Activated B cell treated with CpG ODN at 0.5 μM for 24 hours (primary cell): Measurements from ENCODE around the gene SST. TPM values are rescaled to one million over a fixed set of nuclear protein-coding genes. Genes with fewer than 3 reads are reported as not detected.

ENCODE experiments used
- ATAC-seq: fragments of 200-7000 bp; cut with Tn5 transposase; one replicate; pipeline ENCODE4 v1.10.0; 2021; ENCODE audit warnings: low read depth, mild to moderate bottlenecking, moderate library complexity
- CTCF ChIA-PET: fragments of 350-600 bp; sonication (Branson Sonifier 250); formaldehyde crosslinking; loops from one replicate; lab custom pipeline; 2021; ENCODE audit warnings: antibody characterized with exemption; lab: Charles Lee
- POLR2A ChIA-PET: fragments of 350-600 bp; sonication (Branson Sonifier 250); formaldehyde crosslinking; loops from one replicate; lab custom pipeline; 2021; ENCODE audit warnings: antibody characterized with exemption; lab: Charles Lee
- DNase-seq: peaks from one replicate; pipeline ENCODE4 v3.0.0; 2022
- H3K27ac Mint-ChIP-seq: one replicate; pipeline ENCODE4 v1.8.0; 2020; ENCODE audit warnings: mixed read lengths
- H3K27me3 Mint-ChIP-seq: one replicate; pipeline ENCODE4 v1.8.0; 2021; ENCODE audit warnings: mixed read lengths
- H3K36me3 Mint-ChIP-seq: one replicate; pipeline ENCODE4 v1.8.0; 2021; ENCODE audit warnings: low read depth, mixed read lengths
- H3K4me1 Mint-ChIP-seq: one replicate; pipeline ENCODE4 v1.8.0; 2021; ENCODE audit warnings: mixed read lengths
- H3K4me3 Mint-ChIP-seq: one replicate; pipeline ENCODE4 v1.8.0; 2020; ENCODE audit warnings: mild to moderate bottlenecking, mixed read lengths
- H3K9me3 Mint-ChIP-seq: one replicate; pipeline ENCODE4 v1.8.0; 2020; ENCODE audit warnings: mixed read lengths
- intact Hi-C: fragments of 100-400 bp; cut with micrococcal nuclease; formaldehyde crosslinking; loops from one replicate; pipeline ENCODE4 v1.15.1; 2024
- total RNA-seq: library from RNA; stranded (reverse); gene quantifications from 2 replicates; pipeline ENCODE4 v1.2.3, GENCODE V29; 2022
- TF ChIP-seq, protein P1 (sequence below): fragments of 200-600 bp; IDR thresholded peaks from one replicate; pipeline ENCODE4 v1.8.0; 2022; ENCODE audit warnings: antibody characterized with exemption, mild to moderate bottlenecking

Gene SST
- total RNA-seq, 1 donor from 2014 or later, result not detected

DNA sequence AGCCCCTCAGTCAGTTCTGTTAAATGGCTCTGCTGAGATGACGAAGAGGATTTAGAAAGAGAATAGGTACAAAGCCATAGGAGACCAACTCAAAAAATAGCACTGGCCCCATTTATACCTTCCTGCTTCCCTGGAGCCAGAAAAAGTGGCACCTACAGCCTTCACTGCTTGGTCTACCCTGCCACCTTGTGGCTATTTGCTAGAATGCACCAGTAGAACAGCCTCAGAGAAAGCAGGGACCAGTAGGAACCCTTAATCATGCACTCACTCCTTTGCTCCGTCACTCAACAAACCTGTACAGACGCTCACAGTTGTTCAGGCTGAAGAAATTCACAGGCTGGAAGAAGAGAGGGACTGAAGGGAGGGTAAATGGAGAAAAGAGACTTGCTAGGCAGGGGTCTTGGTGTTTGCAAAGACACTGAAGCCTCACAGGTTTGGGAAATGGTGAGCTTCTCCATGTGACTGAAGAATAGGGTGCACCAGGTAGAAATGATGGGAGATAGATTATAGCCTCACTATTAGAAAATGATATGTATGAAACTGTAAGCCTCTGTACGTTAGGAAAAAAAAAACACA lies 44.3 kb upstream of the SST start:
- DNase-seq, result peak; percentile 32
- TF ChIP-seq, protein P1, sequence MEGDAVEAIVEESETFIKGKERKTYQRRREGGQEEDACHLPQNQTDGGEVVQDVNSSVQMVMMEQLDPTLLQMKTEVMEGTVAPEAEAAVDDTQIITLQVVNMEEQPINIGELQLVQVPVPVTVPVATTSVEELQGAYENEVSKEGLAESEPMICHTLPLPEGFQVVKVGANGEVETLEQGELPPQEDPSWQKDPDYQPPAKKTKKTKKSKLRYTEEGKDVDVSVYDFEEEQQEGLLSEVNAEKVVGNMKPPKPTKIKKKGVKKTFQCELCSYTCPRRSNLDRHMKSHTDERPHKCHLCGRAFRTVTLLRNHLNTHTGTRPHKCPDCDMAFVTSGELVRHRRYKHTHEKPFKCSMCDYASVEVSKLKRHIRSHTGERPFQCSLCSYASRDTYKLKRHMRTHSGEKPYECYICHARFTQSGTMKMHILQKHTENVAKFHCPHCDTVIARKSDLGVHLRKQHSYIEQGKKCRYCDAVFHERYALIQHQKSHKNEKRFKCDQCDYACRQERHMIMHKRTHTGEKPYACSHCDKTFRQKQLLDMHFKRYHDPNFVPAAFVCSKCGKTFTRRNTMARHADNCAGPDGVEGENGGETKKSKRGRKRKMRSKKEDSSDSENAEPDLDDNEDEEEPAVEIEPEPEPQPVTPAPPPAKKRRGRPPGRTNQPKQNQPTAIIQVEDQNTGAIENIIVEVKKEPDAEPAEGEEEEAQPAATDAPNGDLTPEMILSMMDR, result no peak
- ChIA-PET POLR2A (no interaction called here), CTCF (interaction anchor here (1.0 to 5.9 kb wide), 9 partner anchors 26 to 1247 kb away, joined by 3 to 58 read pairs (median 3); no protein-coding TSS in a partner anchor)
- no peak overlapping the region for H3K4me3 Mint-ChIP-seq
- no peaks in the 10 kb centered on the region for H3K27me3 Mint-ChIP-seq
- H3K36me3 Mint-ChIP-seq, result no peaks in the 10 kb centered on the region
- H3K9me3 Mint-ChIP-seq, result no peaks in the 10 kb centered on the region
- intact Hi-C loops, result loop anchor here (1.0 to 5.0 kb wide), 6 partner anchors 35 to 1434 kb away; no protein-coding TSS in a partner anchor
- no peaks in the 10 kb centered on the region for H3K4me1 Mint-ChIP-seq
- ATAC-seq, result peak; percentile 98
- H3K27ac Mint-ChIP-seq, result no peak overlapping the region

DNA sequence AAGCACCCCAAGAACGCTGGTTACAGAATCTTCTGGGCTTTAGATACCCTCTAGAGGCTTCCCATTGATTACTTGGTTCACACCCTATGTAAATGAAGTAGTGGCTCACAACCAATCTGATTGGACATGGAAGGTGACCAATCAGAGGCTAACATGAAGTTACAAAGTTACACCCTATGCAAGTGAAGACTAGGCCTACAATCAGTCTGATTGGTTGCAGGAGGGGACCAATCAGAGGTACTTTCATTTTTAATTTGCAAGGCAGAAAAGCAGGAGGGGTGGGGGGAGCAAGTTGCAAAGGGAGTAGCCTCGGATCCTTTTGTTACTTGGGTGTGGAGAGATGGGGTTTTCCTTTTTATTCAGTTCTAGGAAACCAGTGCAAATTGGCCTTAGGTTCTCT lies 43.3 kb upstream of the SST start:
- intact Hi-C loops, result loop anchor here (5.0 kb wide), 1 partner anchor 866 kb away; no protein-coding TSS in a partner anchor

GRCh38 chr3:187709155-187709554 lies 39.0 kb upstream of the SST start:
- ATAC-seq (no peak), DNase-seq (no peak)
- ChIA-PET CTCF (interaction anchor here (0.9 to 1.1 kb wide), 2 partner anchors 10 to 392 kb away, joined by 3 to 4 read pairs; no protein-coding TSS in a partner anchor), POLR2A (no interaction called here)
- H3K4me1 Mint-ChIP-seq, result no peaks in the 10 kb centered on the region
- no peaks in the 10 kb centered on the region for H3K36me3 Mint-ChIP-seq
- no peak overlapping the region for H3K27ac Mint-ChIP-seq
- H3K4me3 Mint-ChIP-seq, result no peak overlapping the region
- intact Hi-C loops, result no loop called here
- TF ChIP-seq, protein P1, result no peak
- H3K27me3 Mint-ChIP-seq, result no peaks in the 10 kb centered on the region
- H3K9me3 Mint-ChIP-seq, result no peaks in the 10 kb centered on the region

More for the DNA sequence above, 43.3 kb upstream of the SST start:
- Mint-ChIP-seq H3K36me3 (no peaks in the 10 kb centered on the region), H3K27ac (no peak overlapping the region), H3K4me1 (no peaks in the 10 kb centered on the region), H3K27me3 (no peaks in the 10 kb centered on the region), H3K9me3 (no peaks in the 10 kb centered on the region), H3K4me3 (no peak overlapping the region)
- TF ChIP-seq, protein P1, result no peak
- POLR2A ChIA-PET, result no interaction called here
- ATAC-seq (no peak), DNase-seq (no peak)
- CTCF ChIA-PET, result interaction anchor here (1.0 to 5.9 kb wide), 8 partner anchors 27 to 1242 kb away, joined by 3 to 58 read pairs (median 4); no protein-coding TSS in a partner anchor

DNA sequence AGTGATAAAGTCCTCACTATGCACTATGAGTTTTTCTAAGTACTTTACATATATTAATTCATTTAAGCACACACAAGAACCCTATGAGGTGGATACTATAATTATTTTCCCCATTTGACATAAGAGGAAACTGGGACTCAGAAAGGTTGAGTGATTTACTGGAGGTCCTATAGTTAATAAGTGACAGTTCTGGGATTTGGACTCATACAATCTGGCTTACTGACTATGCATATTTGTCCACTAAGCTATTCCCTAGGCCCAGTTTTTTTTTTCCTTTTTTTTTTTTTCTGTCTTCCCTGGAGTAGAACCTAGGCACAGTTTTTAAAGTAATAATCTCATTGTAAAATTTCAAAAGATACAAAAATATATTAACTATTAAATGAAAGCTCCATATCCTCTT lies 38.5 kb upstream of the SST start:
- no peaks in the 10 kb centered on the region for H3K9me3 Mint-ChIP-seq
- no peak for DNase-seq
- no peak overlapping the region for H3K27ac Mint-ChIP-seq
- H3K4me3 Mint-ChIP-seq, result no peak overlapping the region
- H3K27me3 Mint-ChIP-seq, result no peaks in the 10 kb centered on the region
- CTCF ChIA-PET, result interaction anchor here (0.9 kb wide), 1 partner anchor 10 kb away, joined by 3 read pairs; no protein-coding TSS in a partner anchor
- POLR2A ChIA-PET, result no interaction called here
- intact Hi-C loops, result no loop called here
- ATAC-seq, result no peak
- TF ChIP-seq, protein P1, result no peak
- H3K36me3 Mint-ChIP-seq, result no peaks in the 10 kb centered on the region
- no peaks in the 10 kb centered on the region for H3K4me1 Mint-ChIP-seq

GRCh38 chr3:187706971-187707370 lies 36.8 kb upstream of the SST start:
- POLR2A ChIA-PET, result no interaction called here
- Mint-ChIP-seq H3K4me3 (no peak overlapping the region), H3K27ac (no peak overlapping the region), H3K9me3 (no peaks in the 10 kb centered on the region), H3K27me3 (no peaks in the 10 kb centered on the region), H3K4me1 (no peaks in the 10 kb centered on the region), H3K36me3 (no peaks in the 10 kb centered on the region)
- ATAC-seq (no peak), DNase-seq (no peak)
- CTCF ChIA-PET, result interaction anchor here (2.1 kb wide), 1 partner anchor 27 kb away, joined by 7 read pairs; no protein-coding TSS in a partner anchor
- TF ChIP-seq, protein P1, result no peak
- intact Hi-C loops, result no loop called here
